Stomach smooth muscle (tissue), 2 donors: ENCODE data around the gene CCL4.
"Not testable (repeated sequence)": the region's sequence is repeated elsewhere in the genome, so short reads cannot be mapped to it uniquely, and the experiment has no call there.

Experiments
- H3K27ac ChIP-seq: one replicate; pipeline ENCODE4 v1.7.0; 2013; ENCODE audit warnings: mild to moderate bottlenecking, low read length, inconsistent platforms
- H3K27me3 ChIP-seq, 2 donors: one replicate each; pipeline ENCODE4 v1.7.0; 2013; ENCODE audit warnings: low read length in 2 of 2; ENCODE audit not compliant: insufficient read depth in 2 of 2, control insufficient read depth in 1 of 2
- H3K36me3 ChIP-seq, 2 donors: one replicate each; pipeline ENCODE4 v1.7.0; 2013; ENCODE audit warnings: low read length in 2 of 2; ENCODE audit not compliant: control insufficient read depth in 2 of 2, insufficient read depth in 2 of 2
- H3K4me1 ChIP-seq: one replicate; pipeline ENCODE4 v1.7.0; 2013; ENCODE audit warnings: low read length; ENCODE audit not compliant: control insufficient read depth, insufficient read depth
- H3K4me3 ChIP-seq, 2 donors: one replicate each; pipeline ENCODE4 v1.7.0; 2013; ENCODE audit warnings: low read length in 2 of 2
- H3K9ac ChIP-seq, 2 donors: one replicate each; pipeline ENCODE4 v1.7.0; 2013; ENCODE audit warnings: low read length in 2 of 2, mild to moderate bottlenecking in 1 of 2
- H3K9me3 ChIP-seq, 2 donors: one replicate each; pipeline ENCODE4 v1.7.0; 2013; ENCODE audit warnings: low read length in 2 of 2; ENCODE audit not compliant: control insufficient read depth in 2 of 2
- donor health status: healthy.
- donor health status: Pancreatic carcinoma.

CCL4 gene

DNA sequence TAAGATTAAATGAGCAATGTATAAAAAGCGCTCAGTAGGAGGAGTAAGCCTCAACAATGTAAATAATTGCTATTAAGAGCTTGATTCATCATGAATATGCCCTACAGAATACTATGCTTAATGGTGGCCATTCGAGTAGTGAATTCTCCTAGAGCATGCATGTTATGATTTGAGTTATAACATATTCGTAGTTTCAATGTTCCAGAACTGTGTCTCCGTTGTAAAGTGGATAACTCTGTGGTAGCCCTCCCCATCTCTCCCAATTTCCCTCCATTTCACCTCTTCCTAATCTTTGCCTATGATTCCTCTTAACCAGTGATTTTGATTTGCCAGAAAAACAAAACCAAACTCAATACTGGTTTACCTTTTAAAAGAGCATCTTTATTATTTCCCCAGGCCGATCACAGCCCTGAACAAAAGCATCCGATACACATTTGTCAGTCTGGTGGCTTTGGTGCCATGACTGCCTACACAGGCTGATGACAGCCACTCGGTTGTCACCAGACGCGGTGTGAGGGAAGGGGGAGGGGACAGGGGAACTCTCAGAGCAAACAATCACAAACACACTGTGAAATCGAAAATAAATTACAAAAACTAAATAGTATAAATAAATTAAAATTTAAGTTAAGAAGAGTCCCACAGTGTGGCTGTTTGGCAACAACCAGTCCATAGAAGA, 15.6 kb upstream of the CCL4 start:
- not testable (repeated sequence) for H3K4me1 ChIP-seq, H3K9me3 ChIP-seq, H3K27ac ChIP-seq, H3K4me3 ChIP-seq, H3K9ac ChIP-seq, H3K36me3 ChIP-seq, H3K27me3 ChIP-seq

- H3K9me3 ChIP-seq = no peaks in the 10 kb centered on the region
- H3K36me3 ChIP-seq = no peaks in the 10 kb centered on the region
- H3K27ac ChIP-seq = no peak overlapping the region
- no peaks in the 10 kb centered on the region for H3K4me1 ChIP-seq
- H3K9ac ChIP-seq = no peak overlapping the region
- peaks cover 0 to 2% of the 10 kb centered on the region in 2 donors for H3K27me3 ChIP-seq
- H3K4me3 ChIP-seq = no peak overlapping the region
These were observed 14.8 kb upstream of the CCL4 start for GRCh38 chr17:36088670-36089338.

DNA sequence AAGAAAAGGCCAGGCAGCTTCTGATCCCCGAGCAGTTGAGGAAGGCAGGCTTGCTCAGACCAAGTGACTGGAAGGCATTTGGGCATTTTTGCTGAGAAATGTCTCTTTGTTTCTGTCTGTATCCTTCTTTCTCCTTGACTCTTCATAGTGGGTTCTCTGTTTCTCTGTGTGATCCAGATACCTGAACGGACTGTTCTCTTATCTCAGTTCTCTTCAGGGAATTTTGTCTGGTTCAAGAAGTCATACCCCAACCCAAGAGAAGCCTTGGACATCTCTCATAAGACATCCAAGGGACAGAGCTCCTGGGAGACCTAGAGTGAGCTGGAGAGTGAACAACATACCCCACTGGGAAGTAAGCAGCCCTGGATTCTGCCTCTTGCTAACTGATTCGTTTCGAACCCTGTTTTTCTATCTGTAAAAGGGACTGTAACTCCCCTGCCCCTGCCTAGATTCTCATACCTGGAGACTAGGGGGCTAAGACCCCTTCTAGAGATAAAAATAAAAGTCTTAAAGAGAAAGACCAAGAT, 14.2 kb upstream of the CCL4 start:
- Histone ChIP-seq H3K9ac (no peak overlapping the region), H3K27ac (no peak overlapping the region), H3K27me3 (peaks cover 0 to 2% of the 10 kb centered on the region in 2 donors), H3K4me1 (no peaks in the 10 kb centered on the region), H3K4me3 (no peak overlapping the region), H3K36me3 (no peaks in the 10 kb centered on the region), H3K9me3 (no peaks in the 10 kb centered on the region)

- H3K4me3 ChIP-seq = no peak within 1 kb of the TSS
- H3K27me3 ChIP-seq = peaks cover 0 to 2% of the 10 kb centered on the region in 2 donors
- no peaks in the 10 kb centered on the region for H3K36me3 ChIP-seq
- no peak within 1 kb of the TSS for H3K27ac ChIP-seq
- H3K9ac ChIP-seq = no peak within 1 kb of the TSS
- H3K4me1 ChIP-seq = no peaks in the 10 kb centered on the region
- no peaks in the 10 kb centered on the region for H3K9me3 ChIP-seq
These were observed 13.5 kb upstream of the CCL4 start, which contains the start of gene CCL3 for GRCh38 chr17:36089888-36090836. TSS of gene CCL3 (minus strand) at chr17:36090143. CDS start at chr17:36090058, 85 bp downstream.

GRCh38 chr17:36092230-36092629, 11.4 kb upstream of the CCL4 start:
- no peaks in the 10 kb centered on the region for H3K9me3 ChIP-seq
- no peaks in the 10 kb centered on the region for H3K4me1 ChIP-seq
- no peak overlapping the region for H3K9ac ChIP-seq
- H3K36me3 ChIP-seq = no peaks in the 10 kb centered on the region
- no peak overlapping the region for H3K4me3 ChIP-seq
- no peak overlapping the region for H3K27ac ChIP-seq
- peaks cover 0 to 2% of the 10 kb centered on the region in 2 donors for H3K27me3 ChIP-seq

GRCh38 chr17:36092715-36093114, 10.9 kb upstream of the CCL4 start:
- H3K27me3 ChIP-seq, H3K9ac ChIP-seq, H3K27ac ChIP-seq, H3K4me1 ChIP-seq, H3K9me3 ChIP-seq, H3K36me3 ChIP-seq, H3K4me3 ChIP-seq: not testable (repeated sequence)

DNA sequence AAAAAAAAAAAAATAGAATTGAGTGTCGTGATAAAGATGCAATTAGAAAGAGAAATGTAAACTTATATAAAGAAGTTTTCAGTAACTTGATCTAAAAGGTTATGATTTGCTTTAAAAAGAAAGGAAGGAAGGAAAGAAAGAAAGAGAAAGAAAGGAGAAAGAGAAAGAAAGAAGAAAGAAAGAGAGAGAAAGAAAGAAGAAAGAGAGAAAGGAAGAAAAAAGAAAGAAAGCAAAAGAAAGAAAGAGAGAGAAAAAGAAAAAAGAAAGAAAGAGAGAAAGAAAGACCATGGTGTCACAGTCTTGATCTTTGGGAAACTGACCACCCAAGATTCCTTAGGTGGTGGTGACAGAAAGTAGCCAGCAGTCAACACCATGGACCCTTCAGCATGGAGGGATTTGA, 9.4 kb upstream of the CCL4 start:
- Histone ChIP-seq H3K9ac (no peak overlapping the region), H3K27me3 (peaks cover 0 to 2% of the 10 kb centered on the region in 2 donors), H3K9me3 (no peaks in the 10 kb centered on the region), H3K4me1 (no peaks in the 10 kb centered on the region), H3K4me3 (no peak overlapping the region), H3K27ac (no peak overlapping the region), H3K36me3 (no peaks in the 10 kb centered on the region)

- H3K9ac ChIP-seq = no peak overlapping the region
- no peaks in the 10 kb centered on the region for H3K36me3 ChIP-seq
- no peaks in the 10 kb centered on the region for H3K9me3 ChIP-seq
- no peak overlapping the region for H3K27ac ChIP-seq
- no peaks in the 10 kb centered on the region for H3K4me1 ChIP-seq
- no peak overlapping the region for H3K4me3 ChIP-seq
- H3K27me3 ChIP-seq = peaks cover 0 to 2% of the 10 kb centered on the region in 2 donors
These were observed 8.9 kb upstream of the CCL4 start for GRCh38 chr17:36094746-36095145.

GRCh38 chr17:36095992-36096391, 7.6 kb upstream of the CCL4 start:
- H3K9me3 ChIP-seq = no peaks in the 10 kb centered on the region
- no peak overlapping the region for H3K9ac ChIP-seq
- H3K4me3 ChIP-seq = no peak overlapping the region
- H3K4me1 ChIP-seq = no peaks in the 10 kb centered on the region
- no peak overlapping the region for H3K27ac ChIP-seq
- H3K27me3 ChIP-seq = peaks cover 0 to 2% of the 10 kb centered on the region in 2 donors
- no peaks in the 10 kb centered on the region for H3K36me3 ChIP-seq

DNA sequence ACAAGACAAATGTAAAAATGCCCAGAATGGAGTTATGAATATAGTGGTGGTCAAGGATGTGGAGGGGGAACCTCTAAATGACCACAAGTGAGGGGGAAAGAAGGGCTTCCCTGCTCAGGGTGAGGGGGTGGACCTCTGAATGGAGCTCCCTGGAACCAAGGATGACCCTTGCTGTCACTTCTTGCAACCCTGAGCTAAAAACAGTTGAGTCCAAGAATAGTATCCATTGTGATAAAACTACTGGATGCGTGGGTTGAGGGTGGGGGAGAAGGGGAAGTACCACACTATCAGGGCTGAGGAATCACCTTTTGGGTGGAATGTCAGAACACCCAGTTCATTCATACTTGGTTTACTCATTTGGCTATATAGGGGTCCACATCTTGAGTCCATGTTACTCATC, 4.6 kb upstream of the CCL4 start:
- not testable (repeated sequence) for H3K9me3 ChIP-seq

More for the DNA sequence above, 4.6 kb upstream of the CCL4 start:
- H3K27ac ChIP-seq, H3K36me3 ChIP-seq, H3K27me3 ChIP-seq, H3K4me3 ChIP-seq, H3K9ac ChIP-seq, H3K4me1 ChIP-seq: not testable (repeated sequence)
